ENCODE data around the gene GMDS. TPM values are rescaled to one million over a fixed set of nuclear protein-coding genes. Genes with fewer than 3 reads are reported as not detected.

Gene GMDS
- total RNA-seq, 1 experiment from 2014 or later = 27.6 TPM

DNA sequence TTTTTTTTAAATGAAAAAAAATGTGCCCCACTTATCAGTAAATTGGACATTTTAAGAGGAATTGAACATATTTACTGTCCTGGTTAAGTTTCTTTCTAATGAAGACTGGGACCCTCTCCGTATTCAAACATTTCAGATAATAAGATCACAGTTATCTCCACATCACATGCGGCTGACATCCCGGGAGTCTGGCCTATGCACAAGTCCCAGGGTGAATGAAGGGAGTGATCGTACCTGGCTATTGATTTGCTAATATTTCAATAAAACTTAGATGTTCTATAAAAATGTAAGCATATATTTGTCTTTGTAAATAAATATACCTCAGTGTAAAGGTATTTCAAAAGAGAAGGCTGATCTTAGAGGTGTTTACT, 577.6 kb downstream of the GMDS start:
- Mint-ChIP-seq H3K36me3 (ENCODE audit: insufficient read depth in 1 of 3, low read depth in 3 of 3) (no peaks in the 10 kb centered on the region), H3K4me1 (peaks cover 7 to 9% of the 10 kb centered on the region in 2 experiments; a peak in 3 of 4 replicates), H3K9me3 (no peaks in the 10 kb centered on the region), H3K4me3 (no peak overlapping the region), H3K27me3 (ENCODE audit: low read depth) (peaks cover 7% of the 10 kb centered on the region; the same call in 1 of the 2 replicates), H3K27ac (no peak overlapping the region)
- WGBS (ENCODE audit: extremely low coverage, insufficient read length, low lambda C conversion rate) = no CpG with 5 or more reads among the region's 4 CpGs
- no peaks in the 10 kb centered on the region for H3K23me2 ChIP-seq (ENCODE audit: insufficient read length, low read depth, low read length, poor library complexity, severe bottlenecking)
- H2BK12ac ChIP-seq (ENCODE audit: insufficient read length, low read depth, low read length) = no peak overlapping the region
- no peaks in the 10 kb centered on the region for H4K20me1 ChIP-seq (ENCODE audit: control insufficient read depth, insufficient read depth, insufficient read length)
- no peak overlapping the region for H3K4me2 ChIP-seq (ENCODE audit: insufficient read depth, insufficient read length, low read length)
- H3K9me3 ChIP-seq (ENCODE audit: control insufficient read depth, low read depth, low read length) = no peaks in the 10 kb centered on the region
- H3K56ac ChIP-seq (ENCODE audit: insufficient read length, low read depth, low read length) = no peak overlapping the region
- TF ChIP-seq, protein P1, sequence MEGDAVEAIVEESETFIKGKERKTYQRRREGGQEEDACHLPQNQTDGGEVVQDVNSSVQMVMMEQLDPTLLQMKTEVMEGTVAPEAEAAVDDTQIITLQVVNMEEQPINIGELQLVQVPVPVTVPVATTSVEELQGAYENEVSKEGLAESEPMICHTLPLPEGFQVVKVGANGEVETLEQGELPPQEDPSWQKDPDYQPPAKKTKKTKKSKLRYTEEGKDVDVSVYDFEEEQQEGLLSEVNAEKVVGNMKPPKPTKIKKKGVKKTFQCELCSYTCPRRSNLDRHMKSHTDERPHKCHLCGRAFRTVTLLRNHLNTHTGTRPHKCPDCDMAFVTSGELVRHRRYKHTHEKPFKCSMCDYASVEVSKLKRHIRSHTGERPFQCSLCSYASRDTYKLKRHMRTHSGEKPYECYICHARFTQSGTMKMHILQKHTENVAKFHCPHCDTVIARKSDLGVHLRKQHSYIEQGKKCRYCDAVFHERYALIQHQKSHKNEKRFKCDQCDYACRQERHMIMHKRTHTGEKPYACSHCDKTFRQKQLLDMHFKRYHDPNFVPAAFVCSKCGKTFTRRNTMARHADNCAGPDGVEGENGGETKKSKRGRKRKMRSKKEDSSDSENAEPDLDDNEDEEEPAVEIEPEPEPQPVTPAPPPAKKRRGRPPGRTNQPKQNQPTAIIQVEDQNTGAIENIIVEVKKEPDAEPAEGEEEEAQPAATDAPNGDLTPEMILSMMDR (conservative IDR thresholded peaks at IDR 0.05) = no peak
- no peak overlapping the region for H3K27ac ChIP-seq (ENCODE audit: insufficient read length, low read depth, low read length)
- no peak overlapping the region for H4K8ac ChIP-seq (replicated peaks; ENCODE audit: insufficient read length, low read depth, low read length)
- H2AK5ac ChIP-seq (ENCODE audit: insufficient read length, low read length) = no peak overlapping the region
- H3K9ac ChIP-seq (ENCODE audit: extremely low read depth, insufficient read length, low read length) = no peak overlapping the region
- no peak overlapping the region for H4K91ac ChIP-seq (ENCODE audit: insufficient read length, low read depth, low read length)
- no peak overlapping the region for H3K18ac ChIP-seq (ENCODE audit: insufficient read length, low read depth, low read length)
- H3K27me3 ChIP-seq (ENCODE audit: insufficient read depth, low read length) = no peaks in the 10 kb centered on the region
- no peak overlapping the region for H2BK120ac ChIP-seq (ENCODE audit: low read depth, low read length, poor library complexity, severe bottlenecking)
- H2BK20ac ChIP-seq (ENCODE audit: low read depth, low read length, poor library complexity, severe bottlenecking) = no peak overlapping the region
- H3K79me1 ChIP-seq (ENCODE audit: insufficient read depth, low read depth, low read length, poor library complexity, severe bottlenecking) = no peaks in the 10 kb centered on the region
- H2BK15ac ChIP-seq (ENCODE audit: low read depth, low read length) = no peak overlapping the region
- H3K14ac ChIP-seq (ENCODE audit: insufficient read depth, low read length) = no peak overlapping the region
- H3K4me1 ChIP-seq (ENCODE audit: insufficient read depth, low read length) = no peaks in the 10 kb centered on the region
- H4K5ac ChIP-seq (ENCODE audit: insufficient read length, low read depth, low read length) = no peak overlapping the region
- DNase-seq = no peak
- H3K4ac ChIP-seq (ENCODE audit: low read depth, low read length) = no peak overlapping the region
- no peak overlapping the region for H2BK5ac ChIP-seq (ENCODE audit: insufficient read length, low read length)
- H2AFZ ChIP-seq (ENCODE audit: low read length) = no peak overlapping the region
- no peak overlapping the region for H3K23ac ChIP-seq (ENCODE audit: insufficient read length, low read depth, low read length)
- H3K79me2 ChIP-seq (ENCODE audit: insufficient read depth, low read length) = no peaks in the 10 kb centered on the region
- no peak overlapping the region for H3T11ph ChIP-seq (ENCODE audit: low read length)
